Upper lobe of left lung (tissue), 6 donors: ENCODE measurements around the gene RAB30. TPM values are rescaled to one million over a fixed set of nuclear protein-coding genes. Genes with fewer than 3 reads are reported as not detected.
A peak's percentile ranks its signal among the peaks of the same experiment; 100 is the strongest.

ENCODE experiments used
- ATAC-seq, 2 donors: fragments of 200-7000 bp; cut with Tn5 transposase; one replicate each; pipeline ENCODE4 v1.9.1; 2022; ENCODE audit warnings: mild to moderate bottlenecking in 2 of 2, moderate library complexity in 2 of 2; ENCODE audit not compliant: low FRiP score in 2 of 2
- DNase-seq, 2 donors: peaks; one replicate each; pipeline ENCODE4 v3.0.0-alpha.2; 2019 to 2020
- H3K27ac ChIP-seq, 4 donors: fragments of 200-600 bp; sonication (generic); one replicate each; pipeline ENCODE4 v1.5.1; 2016 to 2019
- H3K27me3 ChIP-seq, 4 donors: fragments of 200-600 bp; sonication (generic); one replicate each; pipeline ENCODE4 v1.5.1; 2017 to 2019
- H3K36me3 ChIP-seq, 4 donors: fragments of 200-600 bp; sonication (generic); one replicate each; pipeline ENCODE4 v1.5.1; 2016 to 2019
- H3K4me1 ChIP-seq, 4 donors: fragments of 200-600 bp; sonication (generic); one replicate each; pipeline ENCODE4 v1.5.1; 2018 to 2019
- H3K4me3 ChIP-seq, 4 donors: fragments of 200-600 bp; sonication (generic); one replicate each; pipeline ENCODE4 v1.5.1; 2017 to 2019; ENCODE audit warnings: mild to moderate bottlenecking in 2 of 4, moderate library complexity in 1 of 4
- H3K9me3 ChIP-seq, 4 donors: fragments of 200-600 bp; sonication (generic); one replicate each; pipeline ENCODE4 v1.5.1; 2018 to 2019
- EP300 ChIP-seq, 4 donors: sonication (generic); formaldehyde crosslinking; IDR thresholded peaks; one replicate each; pipeline ENCODE4 v1.5.1; 2017; ENCODE audit warnings: antibody characterized with exemption in 4 of 4, control low read depth in 2 of 4
- POLR2A ChIP-seq, 4 donors: fragments of 450-650 bp; IDR thresholded peaks; one replicate each; pipeline ENCODE4 v1.5.1; 2016 to 2017; ENCODE audit warnings: antibody characterized with exemption in 4 of 4, mild to moderate bottlenecking in 2 of 4
- POLR2AphosphoS5 ChIP-seq, 2 donors: sonication (generic); formaldehyde crosslinking; IDR thresholded peaks; one replicate each; pipeline ENCODE4 v1.5.1; 2017; ENCODE audit warnings: antibody characterized with exemption in 2 of 2
- WGBS, 2 donors: methylation state at CpG; one replicate each; pipeline ENCODE4 v1.1.5; 2017 to 2018; 5-methylcytosine and 5-hydroxymethylcytosine counted together
- total RNA-seq, 6 donors: library from RNA; depleted of rRNA in 4 of 6; stranded (reverse); fragments of >200 nt in 4 of 6; gene quantifications; one replicate each; pipeline versions ENCODE4 v1.1.0 to v1.2.1, GENCODE V29; 2016 to 2021
- TF ChIP-seq, protein P1 (sequence below), 6 experiments: fragments of 450-650 bp in 4 of 6; fragments of 200-600 bp in 2 of 6; sonication (generic) in 2 of 6; IDR thresholded peaks; one replicate each; pipeline ENCODE4 v1.5.1; 2016 to 2019; ENCODE audit warnings: antibody characterized with exemption in 6 of 6
- donor health status: DM: no; HTN: no; CAD: no; lungs with moderate emphysema.
- donor health status: DM: no; HTN: yes; CAD: no; lungs with severe emphysema.

Gene RAB30
- total RNA-seq, 6 donors from 2014 or later, result 2.7 to 19.3 (median 9.6) TPM

DNA sequence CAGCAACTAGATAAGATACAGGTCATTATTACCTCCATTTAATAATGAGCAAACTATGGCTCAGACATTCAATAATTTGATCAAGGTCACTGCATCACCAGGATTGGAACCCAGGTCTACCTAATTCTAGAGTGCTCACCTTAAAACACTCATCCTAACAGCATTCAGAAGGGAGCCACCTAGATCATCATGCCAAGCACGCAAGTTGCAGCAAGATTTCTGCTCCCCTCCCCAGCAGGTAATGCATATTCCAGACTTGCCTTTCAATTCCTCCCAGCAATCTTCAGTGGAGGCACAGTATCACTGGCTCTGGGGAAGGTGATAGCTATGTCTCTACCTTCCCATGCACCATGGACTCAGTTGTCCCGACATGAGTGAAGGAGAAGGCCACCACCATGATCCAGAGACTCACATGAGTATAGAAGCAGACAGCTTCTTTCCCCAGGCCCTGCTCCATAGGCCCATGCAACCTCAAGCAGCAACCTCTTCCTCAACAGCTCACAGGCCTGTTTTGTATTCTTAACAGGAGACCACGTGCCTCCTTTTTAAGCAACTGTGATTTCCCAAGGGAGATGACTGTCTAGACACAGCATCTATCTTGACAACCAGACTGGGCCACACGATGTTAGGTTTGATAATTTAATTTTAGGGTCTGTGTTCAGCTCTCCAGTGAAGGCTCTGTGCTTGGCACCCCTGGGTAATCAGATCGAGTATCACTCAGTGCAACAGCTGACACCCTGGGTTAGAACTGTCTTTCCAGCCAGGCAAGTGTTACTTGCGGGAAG is 36.4 kb downstream of the RAB30 start:
- Histone ChIP-seq H3K27me3 (no peaks in the 10 kb centered on the region), H3K9me3 (no peaks in the 10 kb centered on the region), H3K4me3 (no peak overlapping the region), H3K27ac (peak overlapping the region in 2 of 4 donors; percentile 62 to 63), H3K36me3 (no peaks in the 10 kb centered on the region), H3K4me1 (peaks cover 17 to 29% (median 25%) of the 10 kb centered on the region in 4 donors)
- DNase-seq (no peak), ATAC-seq (peak; percentile 34 to 59)
- 86 to 88% methylated on average over 6 of the region's 6 CpGs for WGBS, 2 donors
- TF ChIP-seq, protein P1, sequence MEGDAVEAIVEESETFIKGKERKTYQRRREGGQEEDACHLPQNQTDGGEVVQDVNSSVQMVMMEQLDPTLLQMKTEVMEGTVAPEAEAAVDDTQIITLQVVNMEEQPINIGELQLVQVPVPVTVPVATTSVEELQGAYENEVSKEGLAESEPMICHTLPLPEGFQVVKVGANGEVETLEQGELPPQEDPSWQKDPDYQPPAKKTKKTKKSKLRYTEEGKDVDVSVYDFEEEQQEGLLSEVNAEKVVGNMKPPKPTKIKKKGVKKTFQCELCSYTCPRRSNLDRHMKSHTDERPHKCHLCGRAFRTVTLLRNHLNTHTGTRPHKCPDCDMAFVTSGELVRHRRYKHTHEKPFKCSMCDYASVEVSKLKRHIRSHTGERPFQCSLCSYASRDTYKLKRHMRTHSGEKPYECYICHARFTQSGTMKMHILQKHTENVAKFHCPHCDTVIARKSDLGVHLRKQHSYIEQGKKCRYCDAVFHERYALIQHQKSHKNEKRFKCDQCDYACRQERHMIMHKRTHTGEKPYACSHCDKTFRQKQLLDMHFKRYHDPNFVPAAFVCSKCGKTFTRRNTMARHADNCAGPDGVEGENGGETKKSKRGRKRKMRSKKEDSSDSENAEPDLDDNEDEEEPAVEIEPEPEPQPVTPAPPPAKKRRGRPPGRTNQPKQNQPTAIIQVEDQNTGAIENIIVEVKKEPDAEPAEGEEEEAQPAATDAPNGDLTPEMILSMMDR (IDR thresholded peaks at IDR 0.05), result no peak
- TF ChIP-seq POLR2A (IDR thresholded peaks at IDR 0.05), result no peak
- no peak for TF ChIP-seq EP300 (IDR thresholded peaks at IDR 0.05)
- TF ChIP-seq POLR2AphosphoS5 (IDR thresholded peaks at IDR 0.05), result no peak

DNA sequence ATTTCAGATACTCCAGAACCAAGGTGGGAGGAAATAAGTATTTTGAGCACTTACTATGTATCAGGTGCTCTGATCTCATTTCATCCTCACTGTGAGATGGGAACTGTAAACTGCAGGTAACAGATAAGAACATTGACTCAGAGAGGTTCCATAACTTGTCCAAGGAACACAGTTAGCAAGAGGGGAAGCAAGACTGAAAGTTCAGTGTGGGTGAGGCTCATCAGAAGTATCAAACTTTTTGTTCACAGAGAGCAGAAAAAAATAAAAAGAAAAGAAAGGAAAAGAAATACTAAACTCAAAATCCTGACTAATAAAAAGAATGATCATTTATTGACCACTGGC is 37.1 kb downstream of the RAB30 start:
- no peak for TF ChIP-seq EP300 (IDR thresholded peaks at IDR 0.05)
- TF ChIP-seq POLR2AphosphoS5 (IDR thresholded peaks at IDR 0.05), result no peak
- TF ChIP-seq, protein P1 (IDR thresholded peaks at IDR 0.05), result no peak
- no peak for TF ChIP-seq POLR2A (IDR thresholded peaks at IDR 0.05)
- ATAC-seq, result peak in 1 of 2 donors; percentile 1
- H3K4me3 ChIP-seq, result peak overlapping the region in 1 of 4 donors; percentile 31
- no peak for DNase-seq
- H3K9me3 ChIP-seq, result no peaks in the 10 kb centered on the region
- H3K27me3 ChIP-seq, result no peaks in the 10 kb centered on the region
- peak overlapping the region in 3 of 4 donors; percentile 48 to 63 (median 62) for H3K27ac ChIP-seq
- no peaks in the 10 kb centered on the region for H3K36me3 ChIP-seq
- H3K4me1 ChIP-seq, result peaks cover 17 to 29% (median 25%) of the 10 kb centered on the region in 4 donors

DNA sequence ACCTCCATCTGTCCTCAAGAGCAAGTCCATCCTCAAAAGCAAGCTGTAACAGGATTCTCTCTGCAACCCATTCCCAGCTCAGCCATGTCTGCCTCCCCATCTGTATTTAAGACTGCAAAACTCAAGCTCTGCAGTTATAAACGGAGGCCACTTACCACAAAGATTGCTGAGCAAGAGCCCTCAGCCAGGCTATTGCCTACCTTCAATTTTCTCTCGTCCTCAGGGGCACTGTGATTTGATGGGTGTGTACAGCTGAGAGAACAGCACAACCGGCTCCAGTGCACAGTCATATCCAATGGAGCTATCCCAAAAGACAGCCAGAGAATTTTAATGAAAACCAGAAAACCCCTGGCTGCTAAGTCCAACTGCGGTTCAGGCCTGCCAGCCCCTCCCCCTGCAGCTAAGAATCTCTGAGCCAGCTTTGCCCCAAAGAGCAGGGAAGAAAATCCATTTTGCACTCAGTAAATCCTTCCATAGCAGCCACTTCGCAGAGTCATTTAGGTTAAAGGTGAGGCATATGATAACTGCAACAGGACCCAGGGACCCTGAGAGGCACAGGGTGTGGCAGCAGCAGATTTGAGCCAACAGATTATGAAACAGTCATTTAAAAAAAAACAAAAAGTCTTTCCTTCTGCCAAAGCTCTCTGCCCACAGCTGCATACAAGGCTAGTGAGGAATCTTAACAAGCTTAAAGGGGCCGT is 37.6 kb downstream of the RAB30 start:
- Histone ChIP-seq H3K9me3 (no peaks in the 10 kb centered on the region), H3K4me1 (peaks cover 17 to 29% (median 25%) of the 10 kb centered on the region in 4 donors), H3K27ac (peak overlapping the region in 3 of 4 donors; percentile 48 to 63 (median 62)), H3K27me3 (no peaks in the 10 kb centered on the region), H3K4me3 (peak overlapping the region in 3 of 4 donors; percentile 1 to 31 (median 26)), H3K36me3 (no peaks in the 10 kb centered on the region)
- DNase-seq (peak in 1 of 2 donors; percentile 58), ATAC-seq (peak; percentile 80 to 90)
- TF ChIP-seq, protein P1 (IDR thresholded peaks at IDR 0.05), result no peak
- TF ChIP-seq POLR2AphosphoS5 (IDR thresholded peaks at IDR 0.05) (no peak), POLR2A (IDR thresholded peaks at IDR 0.05) (no peak), EP300 (IDR thresholded peaks at IDR 0.05) (no peak)
- 34% methylated on average over 6 of the region's 6 CpGs for whole genome bisulfite sequencing, 2 donors

DNA sequence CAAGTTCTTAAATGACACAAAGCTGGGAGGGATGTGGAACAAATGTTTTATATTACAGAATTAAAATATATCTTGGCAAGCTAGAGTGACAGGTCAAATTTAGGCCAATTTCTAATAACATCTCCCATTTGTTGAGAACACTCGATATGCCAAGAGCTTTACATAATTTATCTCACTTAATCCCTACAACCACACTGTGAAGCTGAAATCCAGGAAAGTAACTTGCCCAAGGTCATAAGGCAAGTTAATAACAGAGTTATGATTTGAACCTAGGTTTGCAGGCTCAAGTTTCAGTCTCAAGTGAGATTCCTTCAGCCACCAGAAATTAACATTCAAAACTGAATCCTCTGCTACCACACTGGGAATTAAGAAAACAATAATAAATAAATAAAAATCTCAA is 38.3 kb downstream of the RAB30 start:
- WGBS, 2 donors, result 57 to 64% methylated on average over 1 of the region's 1 CpG
- no peak for TF ChIP-seq EP300 (IDR thresholded peaks at IDR 0.05)
- no peak for DNase-seq
- no peaks in the 10 kb centered on the region for H3K27me3 ChIP-seq
- H3K27ac ChIP-seq, result peak overlapping the region in 2 of 4 donors; percentile 62 to 63
- H3K36me3 ChIP-seq, result no peaks in the 10 kb centered on the region
- no peaks in the 10 kb centered on the region for H3K9me3 ChIP-seq
- no peak for ATAC-seq
- H3K4me3 ChIP-seq, result peak overlapping the region in 1 of 4 donors; percentile 26
- H3K4me1 ChIP-seq, result peaks cover 17 to 29% (median 25%) of the 10 kb centered on the region in 4 donors

DNA sequence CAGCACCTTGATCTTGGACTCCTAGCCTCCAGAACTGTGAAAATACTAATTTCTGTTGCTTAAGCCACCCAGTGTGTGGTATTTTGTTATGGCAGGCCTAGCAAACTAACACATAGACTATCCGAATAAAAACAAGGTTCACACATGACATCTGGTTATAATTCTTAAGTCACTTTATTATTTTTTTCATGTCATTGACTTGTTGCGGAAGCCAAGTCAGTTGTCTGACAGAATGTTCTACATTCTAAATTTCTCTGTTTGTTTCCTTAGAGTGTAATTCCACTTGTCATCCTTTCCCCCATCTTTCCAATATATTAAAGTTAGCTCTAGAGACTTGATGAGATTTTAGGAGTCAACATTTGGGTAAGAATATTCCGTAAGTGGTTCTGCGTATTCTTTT is 40.6 kb downstream of the RAB30 start:
- Histone ChIP-seq H3K27me3 (no peaks in the 10 kb centered on the region), H3K9me3 (no peaks in the 10 kb centered on the region), H3K4me1 (peaks cover 17 to 29% (median 25%) of the 10 kb centered on the region in 4 donors), H3K27ac (no peak overlapping the region), H3K4me3 (no peak overlapping the region), H3K36me3 (no peaks in the 10 kb centered on the region)
- TF ChIP-seq POLR2A (IDR thresholded peaks at IDR 0.05) (no peak), EP300 (IDR thresholded peaks at IDR 0.05) (no peak), POLR2AphosphoS5 (IDR thresholded peaks at IDR 0.05) (no peak)
- TF ChIP-seq, protein P1 (IDR thresholded peaks at IDR 0.05), result no peak
- WGBS, 2 donors, result 85 to 95% methylated on average over 4 of the region's 4 CpGs
- no peak for DNase-seq
- no peak for ATAC-seq
